ENCODE data around the gene RESF1. TPM values are rescaled to one million over a fixed set of nuclear protein-coding genes. Genes with fewer than 3 reads are reported as not detected.

The RESF1 gene
- total RNA-seq, 1 donor from 2014 or later: 24.8 TPM

DNA sequence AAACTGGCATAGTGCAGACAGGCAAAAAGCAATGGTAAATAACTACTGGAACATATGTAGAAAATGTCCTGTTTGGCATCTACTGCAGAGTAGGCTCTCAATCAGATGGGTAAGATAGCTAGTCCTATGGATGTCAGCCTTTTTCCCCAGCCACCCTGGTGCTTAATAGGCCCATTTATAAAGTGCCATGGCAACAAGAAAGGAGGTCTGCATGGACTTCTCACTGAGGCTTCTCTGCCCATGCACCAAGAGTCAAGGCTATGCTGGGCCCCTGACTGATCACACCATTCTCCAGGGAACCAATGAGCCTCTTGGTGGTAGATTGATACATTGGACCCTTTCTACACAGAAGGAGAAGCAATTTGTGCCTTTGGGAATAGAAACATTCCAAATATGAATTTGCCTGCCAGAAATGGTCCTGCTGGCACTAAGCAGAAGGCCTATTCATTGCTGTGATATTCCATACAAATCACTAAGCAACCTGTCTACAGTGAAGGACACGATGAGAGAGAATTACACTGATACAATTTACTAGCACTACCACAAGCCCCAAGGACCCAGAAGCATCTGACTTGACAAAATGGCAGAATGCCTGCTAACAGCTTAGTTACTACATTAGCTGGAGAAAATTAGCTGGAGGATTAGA, 43.8 kb downstream of the RESF1 start:
- DNase-seq (no peak), ATAC-seq (peak; percentile 30)
- intact Hi-C loops (cut with micrococcal nuclease): no loop called here

DNA sequence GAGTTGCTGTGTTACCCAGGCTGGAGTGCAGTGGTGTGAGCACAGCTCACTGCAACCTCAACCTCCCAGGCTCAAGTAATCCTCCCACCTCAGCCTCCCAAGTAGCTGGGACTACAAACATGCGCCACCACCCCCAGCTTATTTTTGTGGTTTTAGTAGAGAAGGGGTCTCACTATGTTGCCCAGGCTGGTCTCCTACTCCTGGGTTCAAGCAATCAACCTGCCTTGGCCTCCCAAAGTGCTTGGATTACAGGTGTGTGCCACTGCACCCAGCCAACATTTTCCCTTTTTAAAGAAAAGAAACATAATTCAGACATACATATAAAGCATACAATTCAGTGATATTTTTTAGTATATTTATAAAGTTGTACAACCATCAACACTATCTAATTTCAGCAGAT, 44.4 kb downstream of the RESF1 start:
- intact Hi-C loops (cut with micrococcal nuclease): no loop called here
- DNase-seq (no peak), ATAC-seq (no peak)

DNA sequence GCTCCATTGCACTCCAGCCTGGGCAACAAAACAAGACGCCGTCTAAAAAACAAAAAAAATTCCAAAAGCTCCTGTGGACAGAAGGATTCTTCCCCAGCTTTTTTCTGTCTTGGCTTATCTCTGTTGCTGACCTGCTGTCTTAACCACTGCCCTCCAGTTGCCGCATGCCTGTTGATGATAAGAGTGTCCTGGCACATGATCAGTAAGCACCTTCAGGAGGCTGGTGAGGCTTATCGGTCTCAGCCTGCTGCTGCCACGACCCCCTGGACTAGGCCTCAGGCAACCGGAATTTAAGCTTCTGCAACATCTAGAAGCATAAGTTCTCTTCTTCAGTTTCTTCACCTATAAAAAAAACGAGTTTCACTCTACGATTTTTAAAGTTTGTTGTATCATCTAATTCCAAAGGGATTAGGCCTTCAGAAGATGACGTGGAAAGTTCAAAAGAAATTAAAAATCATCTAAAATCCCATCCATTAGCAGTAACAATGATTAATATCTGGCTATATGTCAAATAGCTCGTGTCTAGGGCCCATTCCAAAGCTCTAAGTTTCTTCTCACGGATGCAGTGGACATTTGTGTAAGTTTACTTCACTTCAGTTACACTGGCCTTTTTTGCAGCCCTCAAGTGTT, 46.4 kb downstream of the RESF1 start:
- DNase-seq (no peak), ATAC-seq (no peak)
- intact Hi-C loops (cut with micrococcal nuclease): no loop called here

Other genes with a start within 250 kb of the RESF1 start
- 16.7 TPM for gene AMN1, start 230.4 kb upstream of the RESF1 start, total RNA-seq
- gene BICD1, start 147.4 kb downstream of the RESF1 start, total RNA-seq: 4.5 TPM

Data from left ventricle myocardium superior (tissue), 1 donor.